Measurements from ENCODE around the gene SCP2D1. TPM values are rescaled to one million over a fixed set of nuclear protein-coding genes. Genes with fewer than 3 reads are reported as not detected.

The SCP2D1 gene
- total and polyA plus RNA-seq, 2 experiments from 2014 or later = not detected

GRCh38 chr20:18847226-18847755 lies 33.7 kb downstream of the SCP2D1 start (continued):
- TF ChIP-seq ZNF462 (CRISPR knock-in tag; IDR thresholded peaks at IDR 0.05) = no peak
- TF ChIP-seq JUNB (IDR thresholded peaks at IDR 0.05; ENCODE audit: unreplicated experiment) = no peak
- no peak for TF ChIP-seq POLR2AphosphoS5 (IDR thresholded peaks at IDR 0.05; ENCODE audit: low read depth)

DNA sequence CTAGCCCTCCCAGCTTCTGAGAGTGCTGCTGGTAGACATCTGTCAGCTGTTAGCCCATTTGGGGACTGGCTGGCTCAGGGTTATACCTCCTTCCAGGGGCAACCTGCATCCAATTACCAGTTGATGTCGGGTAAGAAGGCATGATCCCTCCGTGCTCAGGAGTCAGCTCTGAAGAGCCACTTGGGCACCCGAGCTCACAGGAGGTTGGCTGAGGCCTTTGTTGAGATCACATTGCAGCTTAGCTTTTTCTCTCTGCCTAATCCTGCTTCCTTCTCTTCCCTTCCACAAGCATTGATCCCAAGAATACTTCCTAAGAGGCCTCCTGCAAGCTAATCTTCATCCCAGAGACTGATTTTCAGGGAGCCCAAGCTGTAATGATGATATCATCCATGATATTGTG lies 35.5 kb downstream of the SCP2D1 start:
- no peak overlapping the region for H3K27ac Mint-ChIP-seq
- H3K36me3 ChIP-seq (ENCODE audit: insufficient read depth) = no peaks in the 10 kb centered on the region
- H3K27me3 Mint-ChIP-seq (ENCODE audit: insufficient read depth, low read depth, poor library complexity) = peaks cover 3% of the 10 kb centered on the region
- no peaks in the 10 kb centered on the region for H3K79me2 ChIP-seq (replicated peaks; ENCODE audit: insufficient read depth)
- 0 out of 2 replicates have a peak, but pooled peaks cover 3% of the 10 kb centered on the region for H3K4me1 ChIP-seq (ENCODE audit: insufficient read depth)
- peaks cover 12% of the 10 kb centered on the region for H3K4me1 Mint-ChIP-seq
- H3K4me2 ChIP-seq = no peak overlapping the region
- no peak for DNase-seq (ENCODE audit: low spot score)
- H2AFZ ChIP-seq = no peak overlapping the region
- H3K36me3 Mint-ChIP-seq (ENCODE audit: low read depth) = no peaks in the 10 kb centered on the region
- no peak for ATAC-seq
- no peaks in the 10 kb centered on the region for H3F3A ChIP-seq (replicated peaks; ENCODE audit: low read depth)
- H3K4me3 Mint-ChIP-seq = no peak overlapping the region
- H3K9me2 ChIP-seq (ENCODE audit: insufficient read depth) = peaks cover 12% of the 10 kb centered on the region
- no peak overlapping the region for H3K27ac ChIP-seq (ENCODE audit: low read depth)
- peaks cover 4% of the 10 kb centered on the region; the same call in 1 of the 2 replicates for H3K27me3 ChIP-seq (ENCODE audit: insufficient read depth)
- no peak overlapping the region for H3K4me3 ChIP-seq
- H3K9me3 Mint-ChIP-seq = no peaks in the 10 kb centered on the region; the same call in 2 of the 3 replicates
- H4K20me1 ChIP-seq (replicated peaks; ENCODE audit: insufficient read depth) = no peaks in the 10 kb centered on the region
- TF ChIP-seq, protein P1, sequence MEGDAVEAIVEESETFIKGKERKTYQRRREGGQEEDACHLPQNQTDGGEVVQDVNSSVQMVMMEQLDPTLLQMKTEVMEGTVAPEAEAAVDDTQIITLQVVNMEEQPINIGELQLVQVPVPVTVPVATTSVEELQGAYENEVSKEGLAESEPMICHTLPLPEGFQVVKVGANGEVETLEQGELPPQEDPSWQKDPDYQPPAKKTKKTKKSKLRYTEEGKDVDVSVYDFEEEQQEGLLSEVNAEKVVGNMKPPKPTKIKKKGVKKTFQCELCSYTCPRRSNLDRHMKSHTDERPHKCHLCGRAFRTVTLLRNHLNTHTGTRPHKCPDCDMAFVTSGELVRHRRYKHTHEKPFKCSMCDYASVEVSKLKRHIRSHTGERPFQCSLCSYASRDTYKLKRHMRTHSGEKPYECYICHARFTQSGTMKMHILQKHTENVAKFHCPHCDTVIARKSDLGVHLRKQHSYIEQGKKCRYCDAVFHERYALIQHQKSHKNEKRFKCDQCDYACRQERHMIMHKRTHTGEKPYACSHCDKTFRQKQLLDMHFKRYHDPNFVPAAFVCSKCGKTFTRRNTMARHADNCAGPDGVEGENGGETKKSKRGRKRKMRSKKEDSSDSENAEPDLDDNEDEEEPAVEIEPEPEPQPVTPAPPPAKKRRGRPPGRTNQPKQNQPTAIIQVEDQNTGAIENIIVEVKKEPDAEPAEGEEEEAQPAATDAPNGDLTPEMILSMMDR (conservative IDR thresholded peaks at IDR 0.05; ENCODE audit: low read depth in 2 of 2) = no peak
- TF ChIP-seq POLR2AphosphoS5 (IDR thresholded peaks at IDR 0.05; ENCODE audit: low read depth) (no peak), ZNF114 (CRISPR knock-in tag; IDR thresholded peaks at IDR 0.05) (no peak), ETS1 (IDR thresholded peaks at IDR 0.05) (no peak), STAT1 (IDR thresholded peaks at IDR 0.05; ENCODE audit: unreplicated experiment) (no peak)
- TF ChIP-seq, protein P2, sequence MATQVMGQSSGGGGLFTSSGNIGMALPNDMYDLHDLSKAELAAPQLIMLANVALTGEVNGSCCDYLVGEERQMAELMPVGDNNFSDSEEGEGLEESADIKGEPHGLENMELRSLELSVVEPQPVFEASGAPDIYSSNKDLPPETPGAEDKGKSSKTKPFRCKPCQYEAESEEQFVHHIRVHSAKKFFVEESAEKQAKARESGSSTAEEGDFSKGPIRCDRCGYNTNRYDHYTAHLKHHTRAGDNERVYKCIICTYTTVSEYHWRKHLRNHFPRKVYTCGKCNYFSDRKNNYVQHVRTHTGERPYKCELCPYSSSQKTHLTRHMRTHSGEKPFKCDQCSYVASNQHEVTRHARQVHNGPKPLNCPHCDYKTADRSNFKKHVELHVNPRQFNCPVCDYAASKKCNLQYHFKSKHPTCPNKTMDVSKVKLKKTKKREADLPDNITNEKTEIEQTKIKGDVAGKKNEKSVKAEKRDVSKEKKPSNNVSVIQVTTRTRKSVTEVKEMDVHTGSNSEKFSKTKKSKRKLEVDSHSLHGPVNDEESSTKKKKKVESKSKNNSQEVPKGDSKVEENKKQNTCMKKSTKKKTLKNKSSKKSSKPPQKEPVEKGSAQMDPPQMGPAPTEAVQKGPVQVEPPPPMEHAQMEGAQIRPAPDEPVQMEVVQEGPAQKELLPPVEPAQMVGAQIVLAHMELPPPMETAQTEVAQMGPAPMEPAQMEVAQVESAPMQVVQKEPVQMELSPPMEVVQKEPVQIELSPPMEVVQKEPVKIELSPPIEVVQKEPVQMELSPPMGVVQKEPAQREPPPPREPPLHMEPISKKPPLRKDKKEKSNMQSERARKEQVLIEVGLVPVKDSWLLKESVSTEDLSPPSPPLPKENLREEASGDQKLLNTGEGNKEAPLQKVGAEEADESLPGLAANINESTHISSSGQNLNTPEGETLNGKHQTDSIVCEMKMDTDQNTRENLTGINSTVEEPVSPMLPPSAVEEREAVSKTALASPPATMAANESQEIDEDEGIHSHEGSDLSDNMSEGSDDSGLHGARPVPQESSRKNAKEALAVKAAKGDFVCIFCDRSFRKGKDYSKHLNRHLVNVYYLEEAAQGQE (IDR thresholded peaks at IDR 0.05; ENCODE audit: unreplicated experiment) = no peak

Data from GM23338 (cell line).